OCI-M2 (cell line): ENCODE data around the gene GABRB1.

Experiments
- DNase-seq: peaks from one replicate; lab custom pipeline; 2025; ENCODE audit not compliant: unreplicated experiment; lab: John Stamatoyannopoulos, UW

The GABRB1 gene

DNA sequence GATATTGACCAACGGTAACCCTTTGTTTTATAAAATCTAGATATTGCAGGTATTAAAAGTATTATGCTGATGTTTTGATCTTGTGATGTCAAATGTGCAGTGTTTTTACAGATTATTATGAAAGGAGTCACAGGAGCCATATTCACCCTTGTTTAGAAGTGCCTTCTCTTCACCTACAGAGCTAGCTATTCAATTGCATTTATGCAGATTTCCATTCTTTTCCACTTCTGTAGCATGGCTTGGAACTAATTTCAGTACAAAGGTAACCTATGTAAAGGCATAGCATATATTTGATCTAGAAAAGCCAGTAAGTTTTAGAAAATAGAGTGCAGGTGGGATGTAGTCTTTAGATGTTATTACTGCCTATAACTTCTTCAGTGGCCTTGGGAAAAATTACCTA is 176.2 kb downstream of the GABRB1 start:
- no peak for DNase-seq

DNA sequence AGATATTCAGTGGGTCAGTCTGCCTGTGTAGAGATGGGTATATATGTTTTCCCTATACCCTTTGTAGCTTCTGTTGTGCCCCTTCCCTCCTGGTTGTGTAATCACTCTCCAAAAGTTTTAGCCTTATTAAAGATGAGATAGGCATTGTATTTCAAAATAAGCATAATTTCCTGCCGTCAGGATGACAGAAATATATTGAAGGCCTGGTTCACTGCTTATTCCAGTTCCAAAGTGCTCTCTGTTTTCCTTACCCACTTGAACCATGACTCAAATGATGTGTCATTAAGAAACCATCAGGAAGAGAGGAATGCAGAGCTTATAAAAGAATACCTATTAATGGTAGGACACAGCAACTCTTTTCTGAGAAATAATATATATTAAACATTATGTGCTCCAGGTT is 178.5 kb downstream of the GABRB1 start:
- no peak for DNase-seq

DNA sequence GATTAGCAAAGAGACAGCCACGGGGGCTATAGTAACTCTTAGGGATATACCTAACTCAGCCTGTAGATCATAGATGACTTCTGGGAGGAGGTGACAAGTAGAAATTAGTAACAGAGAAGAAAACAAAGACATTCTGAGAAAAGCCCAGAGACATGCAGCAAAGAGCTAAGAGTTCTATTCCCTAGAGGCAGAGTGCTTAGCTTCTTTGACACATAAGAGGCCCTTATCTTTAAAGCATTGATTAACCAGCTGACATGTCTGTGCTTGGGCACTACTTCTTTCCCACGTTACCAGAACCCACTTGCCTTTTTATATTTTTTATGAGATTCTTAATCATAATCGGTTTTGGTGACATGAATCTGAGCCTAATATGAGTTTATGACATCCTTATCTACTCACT is 179.5 kb downstream of the GABRB1 start:
- no peak for DNase-seq

DNA sequence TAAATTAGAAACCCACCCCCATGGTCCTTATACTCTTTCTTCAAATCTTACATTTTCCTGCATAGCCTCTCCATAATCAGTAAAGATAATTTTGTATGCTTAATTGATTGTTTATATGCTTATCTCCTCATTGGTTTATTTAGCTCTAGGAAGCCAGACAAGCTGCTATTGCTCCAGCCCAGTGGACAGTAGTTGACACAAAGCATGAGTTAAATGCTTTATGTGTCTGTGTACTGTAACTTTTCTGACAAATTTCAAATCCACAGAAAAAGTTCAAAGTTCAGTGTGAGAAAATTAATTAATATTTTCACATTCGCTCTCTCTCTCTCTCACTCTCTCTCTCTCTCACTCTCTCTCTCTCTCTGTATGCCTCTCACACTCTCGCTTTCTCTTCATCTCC is 181.7 kb downstream of the GABRB1 start:
- DNase-seq = no peak

DNA sequence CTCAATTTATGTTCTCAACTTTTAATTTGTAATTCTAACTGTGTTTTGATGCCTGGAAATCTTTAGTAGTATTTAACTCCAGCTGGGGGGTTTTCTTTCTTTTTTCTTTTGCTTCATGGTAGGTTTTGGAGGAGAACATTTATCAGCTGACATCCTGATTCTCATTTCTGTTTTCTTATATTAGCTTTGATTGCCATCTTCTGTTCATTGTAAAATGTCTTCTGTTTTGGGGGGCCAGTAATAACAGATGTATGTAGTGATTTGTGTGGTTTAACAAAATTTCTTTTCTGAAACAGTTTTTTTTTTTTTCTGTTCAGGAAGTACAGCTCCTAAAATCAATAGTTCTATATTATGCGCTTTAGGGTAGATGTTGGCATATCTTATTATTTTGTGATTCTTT is 182.2 kb downstream of the GABRB1 start:
- DNase-seq = no peak

DNA sequence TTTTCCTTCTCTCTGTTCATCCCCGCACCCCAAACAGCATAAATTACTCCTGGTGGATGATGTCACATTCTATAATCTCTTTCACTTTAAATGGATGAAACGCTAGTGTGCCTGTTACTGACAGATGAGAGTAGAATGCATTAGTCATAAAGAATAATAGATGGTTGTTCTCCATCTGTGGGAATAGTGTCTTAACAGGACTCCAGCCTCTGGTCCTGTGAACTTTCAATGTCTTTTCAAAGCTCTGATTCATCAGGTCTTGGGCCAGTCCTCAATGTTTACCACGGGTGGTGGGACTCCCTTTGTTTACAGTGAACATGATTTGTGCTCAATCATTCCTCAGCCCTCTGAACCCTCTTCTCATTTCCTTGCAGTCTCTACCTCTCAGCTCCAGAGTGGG is 182.6 kb downstream of the GABRB1 start:
- DNase-seq = no peak

DNA sequence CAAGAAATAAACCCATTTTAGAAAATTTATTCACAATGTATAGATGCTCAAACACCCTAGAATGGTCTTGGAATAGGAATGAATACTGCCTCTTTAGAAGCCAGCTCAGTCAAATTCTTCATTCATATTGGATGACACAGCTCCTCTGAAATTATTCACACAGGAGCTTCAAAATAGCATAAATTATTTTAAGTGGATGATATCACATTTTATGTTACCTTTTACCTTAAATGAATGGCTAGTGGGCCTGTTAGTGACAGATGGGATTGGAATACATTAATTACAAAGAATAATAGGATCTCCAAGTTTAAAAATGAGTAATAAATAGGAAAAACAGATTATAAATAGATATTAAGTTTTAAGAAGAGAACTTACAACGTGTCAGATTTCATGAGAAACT is 184.4 kb downstream of the GABRB1 start:
- no peak for DNase-seq

DNA sequence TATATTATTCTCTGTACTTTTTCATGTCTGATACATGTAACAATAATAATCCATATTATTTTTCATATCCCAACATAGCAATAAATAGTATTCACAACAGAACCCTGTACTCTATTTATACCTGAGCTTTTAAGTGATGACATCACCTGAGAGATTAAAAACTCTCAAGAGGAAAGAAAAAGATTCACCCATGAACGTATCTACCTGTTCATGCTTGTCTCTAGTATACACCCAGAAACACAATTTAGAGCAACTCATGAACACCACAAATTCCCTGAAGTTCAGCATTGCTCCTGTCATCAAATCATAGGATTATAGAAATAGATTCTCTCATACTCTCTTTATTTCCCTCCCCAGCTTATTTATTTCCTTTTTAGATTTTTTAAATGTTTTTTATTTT is 185.9 kb downstream of the GABRB1 start:
- DNase-seq = no peak

DNA sequence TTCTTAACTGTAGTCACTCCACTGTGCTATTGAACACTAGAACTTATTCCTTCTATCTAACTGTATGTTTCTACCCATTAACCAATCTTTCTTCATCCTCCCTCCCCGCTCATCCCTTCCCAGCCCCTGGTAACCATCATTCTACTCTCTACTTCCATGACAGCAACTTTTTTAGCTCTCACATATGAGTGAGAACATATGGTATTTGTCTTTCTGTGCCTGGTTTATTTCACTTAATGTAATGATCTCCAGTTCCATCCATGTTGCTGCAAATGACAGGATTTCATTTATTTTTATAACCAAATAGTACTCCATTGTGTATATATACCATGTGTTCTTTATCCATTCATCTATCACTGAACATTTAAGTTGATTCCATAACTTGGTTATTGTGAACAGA is 186.5 kb downstream of the GABRB1 start:
- DNase-seq = no peak

DNA sequence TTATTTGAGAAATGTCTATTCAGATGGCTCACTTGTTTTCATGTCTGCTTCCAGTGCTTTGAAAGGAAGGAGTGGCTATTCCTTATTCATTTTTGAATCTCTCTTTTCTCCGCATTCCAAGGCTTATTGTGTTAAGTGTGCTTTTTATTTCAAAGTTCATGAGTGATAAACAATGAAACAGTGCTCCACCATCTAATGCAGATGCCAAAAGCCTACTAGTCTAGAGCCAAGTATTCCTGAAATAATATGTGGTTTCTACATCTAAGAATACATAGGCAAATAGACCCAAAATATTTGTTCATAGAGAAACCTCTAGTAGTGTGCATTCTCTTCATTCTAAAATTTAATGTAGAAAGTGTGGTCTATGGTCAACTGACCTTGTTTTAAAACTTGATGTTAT is 187.3 kb downstream of the GABRB1 start:
- no peak for DNase-seq

DNA sequence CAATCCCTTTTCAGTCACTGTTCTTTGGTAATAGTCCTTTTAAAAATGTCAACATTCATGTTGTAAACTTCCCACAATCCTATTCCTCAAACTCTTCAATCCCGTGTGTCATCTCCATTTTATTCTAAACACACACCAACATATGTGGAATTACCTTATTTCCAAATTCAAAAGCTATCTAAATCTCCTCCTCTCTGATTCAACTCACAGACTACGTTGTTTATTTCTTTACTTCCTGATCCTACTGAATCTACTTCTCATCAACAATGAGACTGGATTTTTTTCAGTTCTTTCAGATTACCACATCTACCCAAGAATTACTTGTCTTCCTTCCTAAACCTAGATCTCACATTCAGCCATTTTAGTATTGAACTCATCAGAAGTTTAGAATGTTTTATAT is 188.2 kb downstream of the GABRB1 start:
- DNase-seq = no peak

DNA sequence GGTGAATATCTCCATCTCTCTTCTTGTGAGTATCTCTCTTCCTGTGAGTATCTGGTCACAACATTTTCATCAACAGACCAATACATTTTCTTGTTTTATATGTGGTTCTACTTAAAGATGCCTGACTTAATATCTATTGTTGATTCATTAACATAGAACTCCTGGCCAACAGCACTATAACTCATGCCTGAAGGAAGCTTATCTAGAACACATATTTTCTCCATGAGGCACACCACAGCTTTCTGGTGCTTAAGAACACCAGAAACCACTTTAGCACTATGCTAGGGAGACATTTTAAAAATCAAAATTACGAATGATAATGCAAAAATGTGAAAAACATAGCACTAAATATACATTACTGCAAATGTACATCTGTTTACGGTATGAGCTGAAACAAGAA is 190.4 kb downstream of the GABRB1 start:
- no peak for DNase-seq

DNA sequence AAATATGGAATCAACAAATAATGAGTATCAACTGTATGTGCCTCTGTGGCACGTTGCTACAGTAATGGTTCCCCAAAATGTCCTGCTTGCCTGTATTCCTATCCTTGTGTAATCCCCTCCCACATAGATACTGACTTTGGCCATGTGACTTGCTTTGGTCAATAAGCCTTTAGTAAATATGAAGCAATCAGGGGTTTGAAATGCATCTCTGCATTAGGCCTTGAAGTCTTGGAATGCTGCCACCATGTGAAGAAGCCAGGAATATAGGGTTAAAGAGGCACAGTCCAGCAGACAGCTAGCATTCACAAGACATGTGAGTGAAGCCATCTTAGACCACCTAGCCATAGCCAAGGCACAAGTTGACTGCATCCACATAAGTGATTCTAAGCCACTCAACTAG is 190.9 kb downstream of the GABRB1 start:
- no peak for DNase-seq

DNA sequence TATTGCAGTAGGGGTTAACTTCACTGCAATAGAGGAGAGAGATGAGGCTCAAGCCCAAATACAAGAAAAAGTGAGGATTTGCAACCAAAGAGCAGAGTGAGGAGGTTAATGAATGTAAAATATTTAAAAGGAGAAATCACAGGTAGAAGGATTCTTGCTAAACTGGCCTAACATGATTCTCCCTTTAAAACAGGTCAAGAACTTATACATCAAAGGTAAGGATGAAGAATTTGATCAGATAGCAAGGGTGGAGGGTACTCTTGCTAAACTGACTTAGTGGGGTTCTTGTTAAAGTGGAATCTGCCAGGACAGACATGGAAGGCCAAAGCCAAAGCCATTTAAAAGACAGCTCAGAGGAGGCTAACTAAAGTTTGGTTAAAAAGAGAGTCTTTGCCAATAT is 193.0 kb downstream of the GABRB1 start:
- DNase-seq = no peak

DNA sequence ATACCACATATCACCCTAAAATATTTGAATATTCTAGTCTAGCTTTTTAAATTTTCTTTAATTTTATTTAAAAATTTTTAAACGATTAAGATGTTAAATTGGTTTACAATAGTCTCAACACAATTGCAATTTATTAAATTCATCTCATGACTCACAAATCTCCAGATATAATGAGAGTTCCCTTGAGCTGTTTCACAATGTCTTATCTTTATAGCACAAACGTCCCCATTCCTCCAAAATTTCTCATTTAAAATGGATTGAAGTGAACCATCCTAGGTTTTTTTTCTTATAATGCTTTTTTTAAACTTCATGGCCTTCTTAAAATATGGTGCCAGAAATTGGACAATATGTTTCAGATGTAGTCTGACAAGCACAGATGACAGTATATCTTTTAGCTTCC is 204.4 kb downstream of the GABRB1 start:
- no peak for DNase-seq

DNA sequence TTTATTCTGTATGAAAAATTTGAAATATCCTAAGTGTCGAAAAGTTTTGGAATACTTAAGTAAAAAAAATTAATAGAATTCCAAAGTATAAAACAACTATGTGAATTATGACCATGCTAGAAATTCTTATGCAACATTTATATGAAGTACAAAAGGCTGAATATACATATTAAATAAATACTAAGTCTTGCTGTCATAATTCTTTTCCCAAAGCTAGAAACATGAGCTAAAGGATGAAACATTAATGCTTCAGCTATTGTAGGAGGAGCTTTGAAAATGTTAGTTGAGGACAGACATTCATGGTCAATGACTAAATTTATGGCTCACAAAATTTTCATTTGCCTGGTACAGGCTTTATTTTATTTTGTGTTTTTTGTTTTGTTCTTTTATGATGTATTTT is 207.3 kb downstream of the GABRB1 start:
- no peak for DNase-seq

DNA sequence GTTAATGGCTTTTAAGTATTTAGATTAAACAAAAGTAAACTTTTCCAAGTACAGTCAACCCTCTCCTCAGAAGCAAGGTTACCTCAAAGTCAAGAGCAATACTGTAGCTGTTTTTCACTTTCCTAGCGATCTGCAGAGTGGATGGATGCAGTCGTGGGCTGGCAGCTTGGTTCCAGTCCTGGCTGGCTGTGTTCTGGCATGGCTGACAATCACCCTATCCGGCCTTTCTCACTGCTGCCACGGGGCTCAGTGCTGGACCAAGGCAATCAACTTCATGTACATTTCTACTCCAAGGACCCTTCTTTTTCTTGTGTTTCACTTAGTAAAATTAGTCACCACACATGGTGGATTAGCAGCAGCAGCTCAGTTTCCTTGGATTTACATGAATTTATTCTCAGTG is 208.3 kb downstream of the GABRB1 start:
- no peak for DNase-seq

DNA sequence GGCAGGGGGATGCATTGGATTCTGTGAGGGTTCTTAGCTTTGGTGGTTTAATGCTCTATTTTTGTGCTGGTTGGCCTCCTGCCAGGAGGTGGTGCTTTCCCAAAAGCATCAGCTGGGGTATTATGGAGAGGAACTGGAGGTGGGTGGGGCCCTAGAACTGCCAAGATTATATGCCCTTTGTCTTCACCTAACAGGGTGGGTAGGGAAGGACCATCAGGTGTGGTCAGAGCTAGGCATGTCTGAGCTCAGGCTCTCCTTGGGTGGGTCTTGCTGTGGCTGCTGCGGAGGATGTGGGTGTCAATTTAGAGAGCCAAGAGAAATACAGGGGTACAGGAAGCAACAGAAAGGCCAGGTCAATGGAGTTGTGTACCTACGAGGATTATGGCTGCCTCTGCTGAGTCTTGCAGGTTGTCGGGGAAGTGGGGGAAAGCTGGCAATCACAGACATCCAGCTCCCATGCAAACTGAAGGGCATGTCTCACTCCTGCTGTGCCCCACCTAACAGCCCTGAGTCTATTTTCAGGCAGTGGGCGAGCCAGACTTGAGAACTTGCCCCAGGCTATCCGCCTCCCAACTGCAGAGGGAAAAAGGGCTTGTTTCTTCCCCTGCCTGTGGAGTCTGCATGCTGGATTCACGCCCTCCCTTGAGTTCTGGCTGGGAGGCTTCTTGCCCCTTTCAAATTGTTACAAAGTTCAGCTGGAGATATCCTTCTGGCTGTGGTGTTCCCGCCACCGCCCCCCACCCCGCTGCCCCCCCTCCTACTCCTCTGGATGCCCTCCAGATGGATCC is 220.2 kb downstream of the GABRB1 start:
- DNase-seq = no peak

DNA sequence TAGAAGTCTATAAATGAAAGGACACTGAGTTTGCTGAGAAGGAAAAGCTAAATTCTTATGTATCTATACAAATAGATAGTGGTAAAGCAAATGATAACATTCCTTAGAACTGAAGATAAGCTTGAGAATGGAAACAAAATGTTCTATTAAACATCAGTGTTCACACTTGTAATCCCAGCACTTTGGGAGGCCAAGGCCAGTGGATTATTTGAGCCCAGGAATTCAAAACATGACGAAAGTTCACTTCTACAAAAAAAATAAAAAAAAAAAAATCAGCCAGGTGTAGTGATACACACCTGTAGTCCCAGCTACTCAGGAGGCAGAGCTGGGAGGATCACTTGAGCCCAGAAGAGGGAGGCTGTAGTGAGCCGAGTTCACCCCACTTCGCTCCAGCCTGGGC is 232.4 kb downstream of the GABRB1 start:
- no peak for DNase-seq

DNA sequence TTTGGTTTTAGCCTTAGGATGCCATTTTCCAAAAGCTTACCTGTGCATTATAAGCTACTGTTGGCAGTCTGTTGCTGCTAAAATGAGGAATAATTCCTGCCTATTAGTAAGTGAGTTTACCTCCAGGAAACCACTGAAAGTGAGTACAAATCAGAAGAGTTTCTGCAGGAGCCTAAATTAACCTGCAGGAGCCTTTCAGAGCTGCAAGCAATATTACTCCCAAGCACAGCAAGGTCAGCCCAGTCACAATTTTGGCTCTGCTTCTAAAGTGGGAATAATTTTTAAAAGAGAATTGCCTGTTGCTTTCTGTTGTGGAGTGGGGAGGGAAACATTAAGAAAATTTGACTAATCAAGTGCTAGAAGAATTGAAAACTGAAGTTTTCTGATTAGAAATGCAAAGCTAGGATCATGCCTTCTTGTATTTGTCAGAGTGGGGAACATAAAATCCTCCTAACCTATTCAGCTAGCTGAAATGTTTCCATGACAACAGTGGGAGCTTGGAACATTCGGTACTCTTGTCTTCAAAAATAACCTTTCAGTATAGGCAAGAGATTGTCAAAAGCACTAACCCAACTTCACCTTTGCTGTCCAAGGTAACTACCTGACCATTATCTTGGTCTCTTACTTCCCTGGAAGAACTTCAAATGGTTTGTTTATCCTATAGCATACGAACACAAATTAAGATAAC is 239.0 kb downstream of the GABRB1 start:
- no peak for DNase-seq

DNA sequence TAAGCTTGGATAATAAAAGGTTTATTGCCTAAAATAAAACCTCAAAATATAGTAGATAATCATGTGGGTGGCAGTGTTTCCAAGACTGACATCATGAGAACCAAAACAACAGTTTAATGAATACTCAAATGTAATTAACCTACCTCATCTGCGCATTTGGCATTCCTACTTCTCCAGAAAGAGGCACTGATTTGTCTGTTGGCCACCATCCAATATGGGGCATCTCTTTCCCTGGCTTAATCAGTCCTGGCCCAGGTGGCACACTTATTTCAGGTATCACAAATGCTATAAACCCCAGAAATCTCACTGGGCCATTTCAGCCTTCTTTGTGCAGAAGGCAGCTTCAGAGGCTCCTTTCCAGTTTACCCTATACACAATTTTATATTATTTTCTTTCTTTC is 239.9 kb downstream of the GABRB1 start:
- DNase-seq = no peak

DNA sequence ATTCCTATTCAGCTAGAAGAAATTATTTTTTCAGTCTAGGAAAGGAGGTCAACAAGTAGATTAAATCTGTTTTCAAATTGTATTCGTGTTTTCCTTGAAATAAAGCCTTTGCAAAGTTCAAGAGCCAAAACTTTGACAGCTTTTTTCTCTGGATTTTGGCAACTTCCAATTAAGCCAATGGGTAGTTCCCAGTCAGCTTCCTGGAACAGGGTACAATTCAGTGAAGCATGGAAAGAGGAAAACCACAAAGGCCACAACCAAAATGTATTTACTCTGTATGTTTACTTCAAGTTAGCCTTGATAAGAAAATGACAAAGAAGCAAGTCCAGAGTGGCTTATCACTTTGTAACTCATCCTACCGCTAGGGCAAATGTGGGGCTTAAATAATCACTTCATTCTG is 243.5 kb downstream of the GABRB1 start:
- no peak for DNase-seq

DNA sequence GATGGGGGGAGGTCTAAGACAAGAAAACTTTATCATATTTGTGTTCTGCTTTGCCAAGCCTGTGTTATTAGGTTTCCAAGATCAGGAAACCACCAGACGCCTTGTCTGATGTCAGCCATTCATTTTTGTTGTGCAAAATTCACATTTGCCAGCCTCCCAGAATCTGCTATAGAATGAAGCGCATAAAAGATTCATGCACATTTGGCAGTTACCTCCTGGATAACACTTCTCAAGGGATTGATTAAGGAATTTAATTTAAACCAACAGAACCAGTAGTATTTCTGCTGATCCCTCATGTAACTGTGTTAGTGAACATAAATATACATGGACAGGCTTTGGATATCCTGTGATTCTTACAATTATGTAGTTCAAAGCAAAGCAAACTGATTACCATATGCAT is 244.2 kb downstream of the GABRB1 start:
- no peak for DNase-seq
